ENCODE measurements around the gene WDCP.
A peak's percentile ranks its signal among the peaks of the same experiment; 100 is the strongest.

The WDCP gene

GRCh38 chr2:24021122-24021998 lies 25.8 kb downstream of the WDCP start:
- no peak overlapping the region for H3K4me3 ChIP-seq (ENCODE audit: low read depth, low read length)
- TF ChIP-seq CTCF (IDR thresholded peaks at IDR 0.05; ENCODE audit: low read depth, low read length) = peak; percentile 63
- no peaks in the 10 kb centered on the region for H3K27me3 ChIP-seq
- no peaks in the 10 kb centered on the region for H3K4me1 ChIP-seq
- H3K9me3 ChIP-seq = no peaks in the 10 kb centered on the region
- DNase-seq = peak; percentile 60
- peaks cover 25% of the 10 kb centered on the region for H3K36me3 ChIP-seq

- Histone ChIP-seq H3K4me1 (no peaks in the 10 kb centered on the region), H3K4me3 (ENCODE audit: low read depth, low read length) (no peak overlapping the region), H3K36me3 (peaks cover 21% of the 10 kb centered on the region), H3K9me3 (no peaks in the 10 kb centered on the region), H3K27me3 (no peaks in the 10 kb centered on the region)
- DNase-seq = no peak
- TF ChIP-seq CTCF (IDR thresholded peaks at IDR 0.05; ENCODE audit: low read depth, low read length) = no peak
Measured at GRCh38 chr2:24020244-24020643, 26.9 kb downstream of the WDCP start.

GRCh38 chr2:24019729-24020128 lies 27.5 kb downstream of the WDCP start:
- Histone ChIP-seq H3K4me1 (no peaks in the 10 kb centered on the region), H3K4me3 (ENCODE audit: low read depth, low read length) (no peak overlapping the region), H3K27me3 (no peaks in the 10 kb centered on the region), H3K9me3 (no peaks in the 10 kb centered on the region), H3K36me3 (peaks cover 16% of the 10 kb centered on the region)
- no peak for TF ChIP-seq CTCF (IDR thresholded peaks at IDR 0.05; ENCODE audit: low read depth, low read length)
- DNase-seq = no peak

- no peak for DNase-seq
- Histone ChIP-seq H3K27me3 (no peaks in the 10 kb centered on the region), H3K9me3 (no peaks in the 10 kb centered on the region), H3K4me1 (no peaks in the 10 kb centered on the region), H3K4me3 (ENCODE audit: low read depth, low read length) (no peak overlapping the region), H3K36me3 (peaks cover 11% of the 10 kb centered on the region)
- TF ChIP-seq CTCF (IDR thresholded peaks at IDR 0.05; ENCODE audit: low read depth, low read length) = no peak
Measured at GRCh38 chr2:24018241-24018640, 28.9 kb downstream of the WDCP start.

GRCh38 chr2:24017711-24018110 lies 29.5 kb downstream of the WDCP start:
- TF ChIP-seq CTCF (IDR thresholded peaks at IDR 0.05; ENCODE audit: low read depth, low read length) = no peak
- no peaks in the 10 kb centered on the region for H3K4me1 ChIP-seq
- H3K36me3 ChIP-seq = peaks cover 8% of the 10 kb centered on the region
- H3K9me3 ChIP-seq = no peaks in the 10 kb centered on the region
- no peak for DNase-seq
- no peak overlapping the region for H3K4me3 ChIP-seq (ENCODE audit: low read depth, low read length)
- no peaks in the 10 kb centered on the region for H3K27me3 ChIP-seq

All from BE2C (cell line).